ENCODE data around the gene KRT82. TPM values are rescaled to one million over a fixed set of nuclear protein-coding genes. Genes with fewer than 3 reads are reported as not detected.

KRT82 gene
- total RNA-seq, 1 experiment from 2014 or later, result not detected

- H2AK5ac ChIP-seq (ENCODE audit: insufficient read length, low read length), result no peak overlapping the region
- no peaks in the 10 kb centered on the region for H3K27me3 ChIP-seq (ENCODE audit: insufficient read depth, low read length)
- no peaks in the 10 kb centered on the region for H3K23me2 ChIP-seq (ENCODE audit: insufficient read length, low read depth, low read length, poor library complexity, severe bottlenecking)
- no peak overlapping the region for H3K56ac ChIP-seq (ENCODE audit: insufficient read length, low read depth, low read length)
- H2BK20ac ChIP-seq (ENCODE audit: low read depth, low read length, poor library complexity, severe bottlenecking), result no peak overlapping the region
- no CpG with 5 or more reads among the region's 8 CpGs for WGBS (ENCODE audit: extremely low coverage, insufficient read length, low lambda C conversion rate)
- no peaks in the 10 kb centered on the region for H3K79me1 ChIP-seq (ENCODE audit: insufficient read depth, low read depth, low read length, poor library complexity, severe bottlenecking)
- H3K9me3 Mint-ChIP-seq, result no peaks in the 10 kb centered on the region
- no peak overlapping the region for H4K91ac ChIP-seq (ENCODE audit: insufficient read length, low read depth, low read length)
- H3K79me2 ChIP-seq (ENCODE audit: insufficient read depth, low read length), result no peaks in the 10 kb centered on the region
- no peaks in the 10 kb centered on the region for H3K36me3 Mint-ChIP-seq (ENCODE audit: insufficient read depth in 1 of 3, low read depth in 3 of 3)
- H3K27ac Mint-ChIP-seq, result no peak overlapping the region
- no peaks in the 10 kb centered on the region for H3K4me1 ChIP-seq (ENCODE audit: insufficient read depth, low read length)
- no peaks in the 10 kb centered on the region for H4K20me1 ChIP-seq (ENCODE audit: control insufficient read depth, insufficient read depth, insufficient read length)
- H4K5ac ChIP-seq (ENCODE audit: insufficient read length, low read depth, low read length), result no peak overlapping the region
- DNase-seq, result no peak
- no peak overlapping the region for H2BK15ac ChIP-seq (ENCODE audit: low read depth, low read length)
- no peak overlapping the region for H3K4ac ChIP-seq (ENCODE audit: low read depth, low read length)
- TF ChIP-seq CTCF (conservative IDR thresholded peaks at IDR 0.05), result no peak
- no peaks in the 10 kb centered on the region for H3K9me3 ChIP-seq (ENCODE audit: control insufficient read depth, low read depth, low read length)
- H2AFZ ChIP-seq (ENCODE audit: low read length), result no peak overlapping the region
- no peak overlapping the region for H2BK5ac ChIP-seq (ENCODE audit: insufficient read length, low read length)
- H3K27ac ChIP-seq (ENCODE audit: insufficient read length, low read depth, low read length), result no peak overlapping the region
- H2BK120ac ChIP-seq (ENCODE audit: low read depth, low read length, poor library complexity, severe bottlenecking), result no peak overlapping the region
- H2BK12ac ChIP-seq (ENCODE audit: insufficient read length, low read depth, low read length), result no peak overlapping the region
- no peak overlapping the region for H4K8ac ChIP-seq (replicated peaks; ENCODE audit: insufficient read length, low read depth, low read length)
- H3K4me2 ChIP-seq (ENCODE audit: insufficient read depth, insufficient read length, low read length), result no peak overlapping the region
- no peak overlapping the region for H3K4me3 Mint-ChIP-seq
- H3K4me1 Mint-ChIP-seq, result peaks cover 9 to 10% of the 10 kb centered on the region in 2 experiments; a peak in 2 of 4 replicates
- H3K9ac ChIP-seq (ENCODE audit: extremely low read depth, insufficient read length, low read length), result no peak overlapping the region
- no peak overlapping the region for H3K18ac ChIP-seq (ENCODE audit: insufficient read length, low read depth, low read length)
- H3K27me3 Mint-ChIP-seq (ENCODE audit: low read depth), result peaks cover 8% of the 10 kb centered on the region; the same call in 1 of the 2 replicates
- H3K14ac ChIP-seq (ENCODE audit: insufficient read depth, low read length), result no peak overlapping the region
- H3T11ph ChIP-seq (ENCODE audit: low read length), result no peak overlapping the region
- no peak overlapping the region for H3K23ac ChIP-seq (ENCODE audit: insufficient read length, low read depth, low read length)
Observed at GRCh38 chr12:52350021-52350620, 56.0 kb downstream of the KRT82 start.
